Fibroblast of skin of scalp (primary cell): ENCODE measurements around the gene SNX1. TPM values are rescaled to one million over a fixed set of nuclear protein-coding genes. Genes with fewer than 3 reads are reported as not detected.
A peak's percentile ranks its signal among the peaks of the same experiment; 100 is the strongest.
"Not testable (repeated sequence)": the region's sequence is repeated elsewhere in the genome, so short reads cannot be mapped to it uniquely, and the experiment has no call there.

Source experiments
- DNase-seq: peaks from one replicate; pipeline ENCODE4 v3.0.0-alpha.2; 2013
- polyA plus RNA-seq, 2 experiments: library from polyadenylated mRNA; unstranded; fragments of 120-200 nt; gene quantifications; one replicate each; pipeline ENCODE4 v1.2.1, GENCODE V29; 2013; ENCODE audit not compliant: insufficient read length in 2 of 2

The SNX1 gene
- 56.5 TPM for polyA plus RNA-seq (2013, experiment 1 of 2; ENCODE audit: insufficient read length)
- polyA plus RNA-seq (2013, experiment 2 of 2; ENCODE audit: insufficient read length), result 57.6 TPM

- peak; percentile 96 for DNase-seq
Measured at GRCh38 chr15:64095795-64096667, at the start of gene SNX1. Gene SNX1 (plus strand): TSS chr15:64095982. CDS start chr15:64096014, 32 bp downstream.

GRCh38 chr15:64046421-64047153, 49.2 kb upstream of the SNX1 start, which contains the start of gene DAPK2:
Gene DAPK2 (minus strand): TSS chr15:64046485. CDS start chr15:64040261, 6,224 bp downstream.
- DNase-seq, result peak; percentile 76

DNA sequence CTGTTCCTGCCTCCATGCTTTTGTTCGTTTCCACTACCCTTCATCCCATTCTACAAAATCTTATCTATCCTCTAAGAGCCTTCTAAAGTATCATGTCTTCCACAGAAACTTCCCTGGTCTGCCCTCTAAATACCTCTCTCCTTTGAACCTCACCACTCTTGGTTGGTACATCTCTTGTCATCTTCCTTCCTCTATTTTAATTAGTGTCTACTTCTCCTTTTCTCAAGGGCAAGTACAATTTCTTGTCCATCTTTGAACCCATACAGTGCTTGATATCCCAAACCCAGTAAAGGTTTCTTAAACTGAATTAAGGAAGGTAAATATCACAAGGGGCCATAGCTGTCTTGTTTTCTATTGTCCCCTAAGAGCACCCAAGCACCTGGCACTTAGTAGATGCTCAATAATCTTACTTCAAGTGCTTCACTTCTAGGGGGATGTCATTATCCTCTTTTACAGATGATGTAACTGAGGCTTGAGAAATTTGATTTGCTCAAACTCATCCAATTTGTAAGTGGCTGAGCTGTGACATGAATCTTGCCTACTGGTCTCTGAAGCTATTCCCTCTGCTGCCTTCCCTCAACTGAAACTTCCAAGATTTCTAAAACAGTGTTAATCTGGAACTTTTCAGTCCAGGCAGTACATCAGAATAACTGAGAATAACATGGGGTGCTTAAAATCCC, 46.9 kb upstream of the SNX1 start:
- DNase-seq, result no peak

GRCh38 chr15:64050281-64051092, 45.3 kb upstream of the SNX1 start:
- DNase-seq, result peak; percentile 25

DNA sequence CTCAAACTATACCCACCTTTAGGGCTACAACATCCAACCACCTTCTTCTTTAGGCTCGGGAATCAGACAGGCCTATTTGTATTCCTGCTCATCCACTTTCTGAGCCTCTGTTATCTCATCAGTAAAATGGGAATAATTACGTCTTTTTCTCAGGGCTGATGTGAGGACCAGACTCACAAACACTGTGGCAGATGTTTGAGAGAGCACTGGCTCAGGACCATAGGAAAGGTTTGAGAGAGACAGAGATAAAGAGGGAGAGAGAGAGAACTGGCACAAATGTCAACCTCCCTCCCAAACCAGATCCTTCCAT, 44.7 kb upstream of the SNX1 start:
- DNase-seq, result no peak

DNA sequence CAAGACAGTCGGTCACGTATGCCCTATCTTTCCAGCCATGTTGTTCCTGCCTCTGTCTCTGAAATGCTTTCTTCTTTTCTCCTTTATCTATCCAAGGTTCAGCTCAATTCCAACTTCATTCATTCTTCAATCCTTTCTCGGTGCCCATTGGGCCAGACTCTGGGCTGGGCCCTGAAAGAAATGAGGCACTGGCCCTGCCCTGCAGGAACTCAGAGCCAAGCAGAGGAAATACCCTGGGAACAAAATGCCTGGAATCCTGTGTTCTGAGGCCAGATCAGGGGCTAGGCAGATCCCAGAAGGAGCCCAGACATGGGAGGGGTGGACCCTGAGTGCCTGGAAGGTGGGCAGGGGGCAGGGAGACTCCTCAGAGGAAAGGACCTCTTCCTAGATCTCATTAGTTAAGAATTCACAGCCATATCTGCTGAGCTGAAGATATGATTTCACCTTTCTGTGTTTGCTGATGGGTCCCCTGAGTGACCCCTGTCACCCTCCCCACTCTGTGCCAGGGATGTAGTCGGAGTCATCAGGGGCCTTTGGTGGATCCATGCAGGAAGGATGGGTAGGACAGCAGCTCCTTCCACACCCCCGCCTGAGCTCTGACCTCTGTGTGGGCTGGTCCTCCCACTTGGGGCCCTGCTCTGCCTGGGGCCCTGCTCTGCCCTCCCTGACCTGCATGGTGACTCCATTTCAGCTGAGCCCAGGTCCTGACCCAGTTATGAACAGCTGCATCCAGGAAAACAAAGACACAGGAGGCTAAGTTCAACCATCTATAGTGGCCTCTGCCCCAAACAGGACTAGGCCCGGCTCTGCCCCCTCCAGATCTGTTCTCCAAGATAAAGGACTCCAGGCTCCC, 44.1 kb upstream of the SNX1 start:
- no peak for DNase-seq

DNA sequence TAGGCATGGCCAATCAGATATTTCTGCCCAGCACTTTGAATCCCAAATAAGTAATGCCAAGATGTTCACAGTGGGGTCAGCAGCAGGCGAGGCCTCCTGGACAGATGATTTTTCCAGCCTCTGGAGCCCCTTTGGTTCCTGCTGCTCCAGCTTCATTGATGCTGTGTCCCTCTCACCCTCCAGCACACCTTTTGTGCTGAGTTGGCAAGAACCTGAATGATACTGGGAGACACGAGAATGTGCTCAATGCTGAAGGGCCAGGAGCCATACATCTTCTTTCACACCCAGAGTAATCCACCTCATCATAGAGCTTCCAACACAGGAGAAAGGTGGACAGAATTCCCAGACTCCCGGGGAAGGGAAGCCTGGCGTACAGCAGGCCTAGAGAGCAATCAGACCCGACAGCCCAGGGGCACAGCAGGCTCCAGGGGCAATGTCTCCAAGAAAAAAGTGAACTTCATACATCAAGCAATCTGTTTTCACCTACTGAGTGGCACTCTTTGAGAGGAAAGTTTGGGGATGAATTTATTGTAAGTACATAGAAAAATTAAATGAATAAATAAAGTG, 42.8 kb upstream of the SNX1 start:
- no peak for DNase-seq

DNA sequence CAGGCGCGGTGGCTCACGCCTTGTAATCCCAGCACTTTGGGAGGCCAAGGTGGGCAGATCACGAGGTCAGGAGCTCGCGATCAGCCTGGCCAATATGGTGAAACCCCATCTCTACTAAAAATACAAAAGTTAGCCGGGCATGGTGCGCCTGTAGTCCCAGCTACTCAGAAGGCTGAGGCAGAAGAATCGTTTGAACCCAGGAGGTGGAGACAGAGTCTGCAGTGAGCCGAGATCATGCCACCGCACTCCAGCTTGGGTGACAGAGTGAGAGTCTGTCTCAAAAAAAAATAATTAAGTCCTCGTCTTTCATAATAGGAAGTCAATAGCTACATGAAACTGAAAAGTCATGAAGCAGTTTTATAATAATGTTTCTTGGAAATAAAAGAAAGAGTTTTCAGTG, 42.1 kb upstream of the SNX1 start:
- DNase-seq, result not testable (repeated sequence)

DNA sequence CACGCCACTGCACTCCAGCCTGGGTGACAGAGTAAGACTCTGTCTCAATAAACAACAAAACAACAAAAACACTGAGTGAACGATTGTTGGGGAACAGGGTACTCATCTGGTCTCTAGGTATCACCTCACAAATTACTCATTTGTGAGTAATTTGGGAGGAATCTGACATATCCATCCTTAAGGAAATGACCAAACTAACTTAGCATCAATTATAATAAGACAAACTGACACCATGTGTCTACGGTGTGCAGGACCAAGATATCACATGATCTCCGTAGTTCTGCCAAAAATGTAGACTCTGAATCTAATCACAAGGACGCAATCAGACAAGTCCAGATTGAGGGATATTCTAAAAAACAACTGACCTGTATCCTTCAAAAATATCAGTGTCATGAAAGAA, 37.5 kb upstream of the SNX1 start:
- no peak for DNase-seq

GRCh38 chr15:64059104-64059503, 36.7 kb upstream of the SNX1 start:
- DNase-seq, result not testable (repeated sequence)

DNA sequence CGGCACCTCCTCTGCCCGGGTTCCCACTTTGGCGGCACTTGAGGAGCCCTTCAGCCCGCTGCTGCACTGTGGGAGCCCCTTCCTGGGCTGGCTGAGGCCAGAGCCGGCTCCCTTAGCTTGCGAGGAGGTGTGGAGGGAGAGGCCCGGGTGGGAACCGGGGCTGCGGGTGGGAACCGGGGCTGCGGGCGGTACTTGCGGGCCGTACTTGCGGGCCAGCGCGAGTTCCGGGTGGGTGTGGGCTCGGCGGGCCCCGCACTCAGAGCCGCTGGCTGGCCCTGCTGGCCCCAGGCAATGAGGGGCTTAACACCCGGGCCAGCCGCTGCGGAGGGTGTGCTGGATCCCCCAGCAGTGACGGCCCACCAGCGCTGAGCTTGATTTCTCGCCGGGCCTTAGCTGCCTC, 35.1 kb upstream of the SNX1 start:
- no peak for DNase-seq

GRCh38 chr15:64066451-64066850, 29.3 kb upstream of the SNX1 start:
- DNase-seq, result no peak

- peak; percentile 68 for DNase-seq
Measured at GRCh38 chr15:64067564-64068030, 28.2 kb upstream of the SNX1 start.

DNA sequence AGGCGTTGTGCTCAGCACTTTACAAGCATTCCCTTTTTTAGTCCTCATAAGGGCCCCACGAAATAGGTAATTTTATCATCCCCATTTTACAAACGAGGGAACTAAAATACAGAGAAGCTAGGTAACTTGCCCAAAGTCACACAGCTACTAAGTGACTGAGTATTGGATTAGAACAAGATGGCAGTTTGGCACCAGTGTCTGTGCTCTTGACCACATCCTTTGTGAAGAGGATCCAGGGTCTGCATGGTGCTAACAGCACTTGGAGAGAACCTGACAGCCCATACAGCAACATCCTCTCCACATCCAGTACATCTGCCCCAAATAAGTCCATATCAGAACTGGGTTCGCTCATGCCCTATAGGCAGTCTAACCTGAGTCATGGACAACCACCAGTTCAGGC, 27.6 kb upstream of the SNX1 start:
- DNase-seq, result no peak

DNA sequence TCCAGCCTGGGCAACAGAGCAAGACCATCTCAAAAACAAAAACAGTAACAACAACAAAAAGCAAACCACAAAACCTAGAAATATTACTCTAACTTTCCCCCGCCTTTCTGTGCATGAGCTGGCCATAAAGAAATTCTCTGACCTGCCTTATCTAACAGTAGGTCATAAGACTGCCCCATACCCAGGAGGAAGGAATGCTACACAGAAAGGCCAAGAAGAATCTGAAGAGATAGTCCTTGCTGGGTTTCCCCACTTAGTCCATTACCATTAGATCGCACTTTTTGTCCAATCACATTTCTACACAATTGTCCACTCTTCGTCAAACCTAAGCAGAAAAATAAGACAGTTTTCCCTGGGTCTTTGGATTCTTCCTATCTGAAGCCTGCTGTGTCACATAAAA, 25.7 kb upstream of the SNX1 start:
- DNase-seq, result no peak

GRCh38 chr15:64070965-64071851, 24.6 kb upstream of the SNX1 start:
- DNase-seq, result peak; percentile 46

DNA sequence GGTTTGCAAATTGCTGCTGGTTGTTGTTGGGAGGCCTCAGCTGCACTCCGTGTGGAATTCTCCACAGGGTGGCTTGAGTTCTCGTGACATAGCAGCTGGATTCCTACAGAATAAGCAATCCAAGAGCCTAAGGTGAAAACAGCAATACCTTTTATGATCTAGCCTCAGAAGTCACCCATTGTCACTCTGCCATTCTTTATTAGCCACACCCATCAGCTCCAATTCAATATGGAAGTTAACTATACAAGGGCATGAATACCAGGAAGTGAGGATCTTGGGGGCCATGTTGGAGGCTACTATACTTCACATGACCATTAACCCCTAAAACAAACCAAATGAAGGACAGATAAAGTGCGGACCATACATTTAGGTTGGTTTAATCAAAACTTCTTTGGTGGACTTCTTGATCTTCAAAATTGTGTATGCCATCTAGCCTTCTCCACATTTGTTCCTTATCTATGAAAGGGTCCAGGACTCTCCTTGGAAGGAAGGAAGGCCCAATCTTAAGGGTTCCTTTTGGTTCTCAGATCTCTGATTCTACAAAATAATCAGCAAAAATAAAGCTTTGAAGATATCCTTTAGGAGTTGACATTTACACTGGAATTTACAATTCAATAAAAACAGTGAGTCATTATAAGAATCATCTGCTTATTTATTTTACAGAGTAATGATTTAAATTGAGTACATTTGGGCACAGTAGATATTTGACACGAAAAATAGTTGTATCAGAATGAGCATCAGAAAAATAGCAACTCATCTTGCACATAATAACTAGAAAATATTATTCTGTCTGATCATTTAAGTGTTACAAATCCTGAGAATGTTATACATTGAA, 23.6 kb upstream of the SNX1 start:
- no peak for DNase-seq

DNA sequence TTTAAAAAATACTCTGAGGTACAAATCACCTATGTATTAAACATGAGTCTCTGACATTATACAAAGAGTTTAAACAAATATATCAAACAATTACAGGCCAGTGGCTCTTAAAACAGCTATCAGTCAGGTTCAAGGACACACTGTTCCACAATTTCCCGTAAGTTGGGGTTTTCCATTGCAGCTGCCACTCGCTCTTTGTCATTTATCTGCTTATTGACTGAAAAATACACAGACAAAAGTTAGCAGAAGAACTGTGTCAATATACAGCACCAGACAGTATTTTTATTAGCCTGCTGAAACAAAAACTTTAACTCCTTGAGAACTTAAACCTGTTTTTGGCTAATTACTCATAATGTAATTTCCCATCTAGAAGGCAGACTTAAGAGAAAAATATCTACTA, 23.0 kb upstream of the SNX1 start:
- no peak for DNase-seq

GRCh38 chr15:64073496-64073895, 22.3 kb upstream of the SNX1 start:
- not testable (repeated sequence) for DNase-seq
